ENCODE measurements around the gene FBXO24. TPM values are rescaled to one million over a fixed set of nuclear protein-coding genes. Genes with fewer than 3 reads are reported as not detected.

The FBXO24 gene
- total RNA-seq, 2 donors from 2014 or later: 1.5 to 5.6 TPM

DNA sequence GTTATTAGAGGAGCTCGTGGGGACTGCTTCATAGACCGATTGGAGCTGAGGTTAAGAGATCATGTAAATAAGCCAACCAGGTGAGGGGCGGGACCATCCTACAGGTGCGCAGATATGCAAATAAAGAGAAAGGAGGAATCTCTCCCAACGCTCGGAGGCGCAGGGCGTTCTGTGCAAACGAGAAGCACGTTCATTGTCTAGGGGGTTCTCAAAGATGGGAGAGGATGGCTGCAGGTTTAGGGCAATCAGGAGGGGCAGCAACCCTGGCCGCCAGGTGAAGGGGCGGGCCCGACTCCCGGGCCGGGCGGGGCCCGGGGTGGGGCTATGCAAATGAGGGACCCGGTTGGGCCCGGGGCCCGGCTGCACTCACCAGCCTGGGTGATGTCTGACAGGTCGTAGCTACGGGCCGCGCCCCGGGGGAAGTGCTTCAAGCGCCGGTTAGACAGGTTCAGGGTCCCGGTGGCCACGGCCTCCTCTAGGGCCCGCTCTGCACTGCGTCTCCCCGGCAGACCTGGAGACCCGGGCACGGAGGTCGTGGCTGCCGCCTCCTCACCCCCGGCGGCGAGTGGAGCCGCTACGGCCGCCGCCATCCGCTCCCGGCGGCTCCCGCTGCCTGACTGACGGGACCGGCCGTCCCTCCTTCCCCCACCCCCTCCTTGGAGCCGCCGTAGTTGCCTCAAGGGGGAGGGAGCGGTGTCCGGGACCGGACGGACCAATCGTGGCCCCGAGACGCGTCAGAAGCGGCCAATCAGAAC, 440 bp upstream of the FBXO24 start, which contains the start of gene LRCH4:
LRCH4 (minus strand) TSS at position 619 of the 755 bp plus-strand sequence; CDS start at position 590, 29 bp downstream.
- Mint-ChIP-seq H3K27me3 (no peaks in the 10 kb centered on the region), H3K36me3 (ENCODE audit: low read depth) (peaks cover 25% of the 10 kb centered on the region), H3K27ac (peak within 1 kb of the TSS; percentile 98), H3K4me3 (peak within 1 kb of the TSS; percentile 98), H3K9me3 (no peaks in the 10 kb centered on the region), H3K4me1 (peaks cover 18% of the 10 kb centered on the region)
- peak; percentile 30 for ATAC-seq (replicated peaks)

DNA sequence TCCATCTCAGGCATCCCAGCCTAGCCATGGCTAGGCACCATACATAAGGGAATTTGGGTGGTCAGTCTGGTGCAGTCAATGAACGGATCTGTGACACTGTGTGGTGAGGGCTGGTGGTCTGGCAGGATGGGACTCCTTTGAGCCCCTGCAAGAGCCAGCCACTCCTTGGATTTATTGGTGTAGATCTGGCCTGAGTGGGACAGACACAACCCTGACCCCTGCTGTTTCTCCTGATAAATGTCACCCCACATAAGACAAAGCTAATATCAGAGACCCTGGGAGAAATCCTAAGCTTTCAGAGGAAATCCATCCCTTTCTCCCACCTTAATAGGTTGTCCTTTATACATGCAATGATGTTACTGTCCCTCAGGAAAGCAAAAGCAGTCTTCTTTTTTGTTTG, 2.3 kb downstream of the FBXO24 start:
- Mint-ChIP-seq H3K4me1 (peaks cover 14% of the 10 kb centered on the region), H3K27ac (no peak overlapping the region), H3K27me3 (no peaks in the 10 kb centered on the region), H3K36me3 (ENCODE audit: low read depth) (peaks cover 15% of the 10 kb centered on the region), H3K4me3 (peak overlapping the region; percentile 98), H3K9me3 (no peaks in the 10 kb centered on the region)
- ATAC-seq (replicated peaks): no peak

GRCh38 chr7:100589341-100589947, 3.3 kb downstream of the FBXO24 start:
- Mint-ChIP-seq H3K4me1 (peaks cover 7% of the 10 kb centered on the region), H3K27me3 (no peaks in the 10 kb centered on the region), H3K9me3 (no peaks in the 10 kb centered on the region), H3K4me3 (no peak overlapping the region), H3K36me3 (ENCODE audit: low read depth) (peaks cover 8% of the 10 kb centered on the region), H3K27ac (no peak overlapping the region)
- no peak for ATAC-seq (replicated peaks)

- no peaks in the 10 kb centered on the region for H3K27me3 Mint-ChIP-seq
- no peak overlapping the region for H3K4me3 Mint-ChIP-seq
- no peaks in the 10 kb centered on the region for H3K9me3 Mint-ChIP-seq
- no peak overlapping the region for H3K27ac Mint-ChIP-seq
- peaks cover 3% of the 10 kb centered on the region for H3K4me1 Mint-ChIP-seq
- no peak for ATAC-seq (replicated peaks)
- peaks cover 8% of the 10 kb centered on the region for H3K36me3 Mint-ChIP-seq (ENCODE audit: low read depth)
Observed at GRCh38 chr7:100590077-100590737, 4.1 kb downstream of the FBXO24 start.

- no peak for ATAC-seq (replicated peaks)
- no peaks in the 10 kb centered on the region for H3K27me3 Mint-ChIP-seq
- H3K4me3 Mint-ChIP-seq: no peak overlapping the region
- H3K4me1 Mint-ChIP-seq: no peaks in the 10 kb centered on the region
- H3K36me3 Mint-ChIP-seq (ENCODE audit: low read depth): no peaks in the 10 kb centered on the region
- H3K27ac Mint-ChIP-seq: no peak overlapping the region
- no peaks in the 10 kb centered on the region for H3K9me3 Mint-ChIP-seq
Observed at GRCh38 chr7:100591596-100591995, 5.5 kb downstream of the FBXO24 start.

- no peak for ATAC-seq (replicated peaks)
- Mint-ChIP-seq H3K9me3 (no peaks in the 10 kb centered on the region), H3K4me3 (no peak overlapping the region), H3K27me3 (no peaks in the 10 kb centered on the region), H3K27ac (no peak overlapping the region), H3K36me3 (ENCODE audit: low read depth) (no peaks in the 10 kb centered on the region), H3K4me1 (no peaks in the 10 kb centered on the region)
Observed at GRCh38 chr7:100595188-100595587, 9.1 kb downstream of the FBXO24 start.

- ATAC-seq (replicated peaks): no peak
- no peaks in the 10 kb centered on the region for H3K4me1 Mint-ChIP-seq
- no peak overlapping the region for H3K4me3 Mint-ChIP-seq
- no peak overlapping the region for H3K27ac Mint-ChIP-seq
- no peaks in the 10 kb centered on the region for H3K36me3 Mint-ChIP-seq (ENCODE audit: low read depth)
- no peaks in the 10 kb centered on the region for H3K9me3 Mint-ChIP-seq
- H3K27me3 Mint-ChIP-seq: no peaks in the 10 kb centered on the region
Observed at GRCh38 chr7:100598425-100598824, 12.3 kb downstream of the FBXO24 start.

DNA sequence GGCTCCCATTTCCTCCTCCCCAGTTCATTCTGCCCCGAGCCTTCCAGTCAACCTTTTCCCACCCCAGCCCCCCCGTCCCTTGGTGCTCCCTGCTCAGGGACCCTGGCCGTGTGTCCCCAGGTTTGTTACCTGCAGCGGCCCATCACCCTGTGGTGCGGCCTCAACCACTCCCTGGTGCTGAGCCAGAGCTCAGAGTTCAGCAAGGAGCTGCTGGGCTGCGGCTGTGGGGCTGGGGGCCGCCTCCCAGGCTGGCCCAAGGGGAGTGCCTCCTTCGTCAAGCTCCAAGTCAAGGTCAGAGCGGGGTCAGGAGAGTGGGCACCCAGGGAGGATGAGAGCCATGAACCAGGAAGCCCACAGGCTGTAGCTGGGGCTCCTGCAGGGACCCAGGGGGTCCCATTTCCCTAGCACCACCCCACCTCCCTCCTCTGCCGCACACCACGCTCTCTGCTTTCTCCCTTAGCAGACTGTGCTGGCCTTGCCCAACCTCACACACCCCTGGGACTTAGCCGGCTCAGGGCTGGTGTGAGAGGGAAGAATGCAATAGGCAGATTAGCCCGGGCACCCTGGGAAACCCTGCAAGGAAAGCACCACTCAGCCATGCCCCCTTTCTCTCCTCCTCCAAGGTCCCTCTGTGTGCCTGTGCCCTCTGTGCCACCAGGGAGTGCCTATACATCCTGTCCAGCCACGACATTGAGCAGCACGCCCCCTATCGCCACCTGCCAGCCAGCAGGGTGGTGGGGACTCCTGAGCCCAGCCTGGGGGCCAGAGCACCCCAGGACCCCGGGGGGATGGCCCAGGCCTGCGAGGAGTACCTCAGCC, 14.0 kb downstream of the FBXO24 start:
- Mint-ChIP-seq H3K4me1 (peaks cover 4% of the 10 kb centered on the region), H3K27ac (no peak overlapping the region), H3K27me3 (no peaks in the 10 kb centered on the region), H3K9me3 (no peaks in the 10 kb centered on the region), H3K4me3 (no peak overlapping the region), H3K36me3 (ENCODE audit: low read depth) (no peaks in the 10 kb centered on the region)
- no peak for ATAC-seq (replicated peaks)

GRCh38 chr7:100600730-100601038, 14.6 kb downstream of the FBXO24 start:
- Mint-ChIP-seq H3K36me3 (ENCODE audit: low read depth) (no peaks in the 10 kb centered on the region), H3K9me3 (no peaks in the 10 kb centered on the region), H3K4me1 (peaks cover 4% of the 10 kb centered on the region), H3K27ac (no peak overlapping the region), H3K4me3 (no peak overlapping the region), H3K27me3 (no peaks in the 10 kb centered on the region)
- ATAC-seq (replicated peaks): no peak

GRCh38 chr7:100602889-100603725, 17.0 kb downstream of the FBXO24 start:
- no peaks in the 10 kb centered on the region for H3K9me3 Mint-ChIP-seq
- peak overlapping the region; percentile 71 for H3K27ac Mint-ChIP-seq
- no peaks in the 10 kb centered on the region for H3K27me3 Mint-ChIP-seq
- peaks cover 4% of the 10 kb centered on the region for H3K4me1 Mint-ChIP-seq
- H3K4me3 Mint-ChIP-seq: peak overlapping the region; percentile 86
- no peak for ATAC-seq (replicated peaks)
- no peaks in the 10 kb centered on the region for H3K36me3 Mint-ChIP-seq (ENCODE audit: low read depth)

DNA sequence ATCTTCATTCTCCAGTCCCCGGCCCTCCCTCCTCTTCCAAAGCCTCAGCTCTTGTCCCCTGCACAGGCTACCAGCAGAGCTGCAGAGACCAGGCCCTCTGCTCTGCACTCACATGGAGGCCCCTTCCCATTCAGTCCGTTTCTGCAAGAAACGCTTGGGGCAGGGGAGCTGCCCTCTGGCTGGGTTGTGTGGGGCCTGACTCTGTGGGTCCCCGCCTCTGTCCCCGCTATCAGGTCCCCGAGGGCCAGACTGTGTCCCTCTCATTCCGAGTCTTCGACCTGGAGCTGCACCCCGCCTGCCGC, 17.5 kb downstream of the FBXO24 start:
- no peaks in the 10 kb centered on the region for H3K27me3 Mint-ChIP-seq
- H3K36me3 Mint-ChIP-seq (ENCODE audit: low read depth): no peaks in the 10 kb centered on the region
- H3K4me1 Mint-ChIP-seq: peaks cover 4% of the 10 kb centered on the region
- H3K9me3 Mint-ChIP-seq: no peaks in the 10 kb centered on the region
- peak; percentile 18 for ATAC-seq (replicated peaks)
- peak overlapping the region; percentile 86 for H3K4me3 Mint-ChIP-seq
- peak overlapping the region; percentile 71 for H3K27ac Mint-ChIP-seq

DNA sequence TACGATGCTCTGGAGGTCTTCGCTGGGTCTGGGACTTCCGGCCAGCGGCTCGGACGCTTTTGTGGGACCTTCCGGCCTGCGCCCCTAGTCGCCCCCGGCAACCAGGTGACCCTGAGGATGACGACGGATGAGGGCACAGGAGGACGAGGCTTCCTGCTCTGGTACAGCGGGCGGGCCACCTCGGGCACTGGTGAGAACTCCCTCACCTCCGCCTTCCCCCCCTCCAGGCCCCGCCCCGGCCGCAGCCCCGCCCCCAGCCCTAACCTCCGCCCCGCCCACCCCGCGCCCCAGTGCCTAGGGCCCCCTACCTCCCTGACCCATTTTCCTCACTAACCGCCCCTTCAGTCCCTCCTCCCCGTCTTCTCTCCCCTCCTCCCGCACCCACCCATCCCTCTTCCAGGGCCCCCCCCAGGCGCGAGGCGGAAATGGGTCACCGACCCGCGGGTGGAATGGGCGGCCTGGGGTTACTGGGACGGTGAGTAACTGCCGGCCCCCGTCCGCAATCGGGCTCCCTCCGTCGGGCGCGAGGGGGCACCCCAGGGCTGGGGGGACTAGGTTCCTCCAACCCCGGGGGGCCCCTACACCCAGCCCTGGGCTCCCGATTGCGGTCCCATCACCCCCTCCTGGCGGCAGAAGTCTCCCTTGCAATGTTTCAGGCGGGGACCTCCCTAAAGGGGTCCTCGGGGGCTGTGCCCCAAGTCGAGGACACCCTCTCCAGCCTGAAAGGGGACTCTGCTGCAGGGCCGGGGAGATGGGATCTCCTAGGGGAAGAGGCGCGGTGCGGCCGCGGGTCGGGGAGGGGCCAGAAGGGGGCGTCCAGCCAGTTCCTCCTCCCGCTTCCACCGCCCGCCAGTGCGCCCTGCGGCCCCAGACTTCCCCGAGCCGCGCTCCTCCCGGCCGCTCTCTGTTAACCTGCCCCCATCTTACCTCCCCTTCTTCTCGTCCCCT, 18.2 kb downstream of the FBXO24 start:
- peak; percentile 72 for ATAC-seq (replicated peaks)
- peaks cover 4% of the 10 kb centered on the region for H3K4me1 Mint-ChIP-seq
- H3K9me3 Mint-ChIP-seq: no peaks in the 10 kb centered on the region

More for the DNA sequence above, 18.2 kb downstream of the FBXO24 start:
- peak overlapping the region; percentile 71 for H3K27ac Mint-ChIP-seq
- no peaks in the 10 kb centered on the region for H3K27me3 Mint-ChIP-seq
- H3K4me3 Mint-ChIP-seq: peak overlapping the region; percentile 86
- H3K36me3 Mint-ChIP-seq (ENCODE audit: low read depth): no peaks in the 10 kb centered on the region
